ENCODE measurements around the gene SIRT2. TPM values are rescaled to one million over a fixed set of nuclear protein-coding genes. Genes with fewer than 3 reads are reported as not detected.
A peak's percentile ranks its signal among the peaks of the same experiment; 100 is the strongest.

SIRT2 gene
- total and polyA plus RNA-seq, 2 of the 13 experiments (the other 11 are each of a cell fraction or from before 2014, with no cell fraction given), result 22.3 to 26.1 TPM

DNA sequence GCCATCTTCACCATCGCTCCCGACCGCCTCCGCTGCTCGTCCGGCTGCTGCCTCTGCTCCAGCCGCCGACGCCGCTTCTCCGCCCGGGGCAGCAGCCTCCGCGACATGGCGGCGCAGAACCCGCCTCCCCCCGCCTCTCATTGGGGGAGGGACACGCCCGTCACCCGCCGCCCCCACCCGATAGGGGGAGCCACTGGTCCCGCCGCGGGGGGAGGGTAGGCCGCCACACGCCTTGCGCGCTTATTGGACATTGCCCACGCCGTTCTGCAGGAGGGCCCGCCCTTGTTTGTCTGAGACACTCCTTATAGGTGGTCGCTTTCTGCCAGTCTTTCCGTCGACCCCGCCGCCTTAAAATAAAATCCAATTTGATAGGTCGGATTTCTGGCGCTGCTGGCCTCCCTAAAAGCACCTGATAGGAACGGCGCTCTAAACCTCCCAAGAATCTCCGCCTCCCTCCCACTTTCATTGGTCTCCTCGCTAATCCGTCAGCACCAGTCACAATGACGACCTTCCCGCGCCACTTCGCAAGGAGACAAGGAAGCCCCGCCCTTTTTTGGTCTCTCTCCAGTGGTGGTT is 49.5 kb downstream of the SIRT2 start, which contains the start of gene HNRNPL (continued):
- TF ChIP-seq MYNN (CRISPR knock-in tag; IDR thresholded peaks at IDR 0.05; ENCODE audit: low read depth), result no peak
- TF ChIP-seq GABPB1 (CRISPR knock-in tag; IDR thresholded peaks at IDR 0.05), result peak; percentile 82
- TF ChIP-seq TARDBP (CRISPR knock-in tag; IDR thresholded peaks at IDR 0.05), result no peak; the same call in 1 of the 2 replicates
- TF ChIP-seq, protein P1, sequence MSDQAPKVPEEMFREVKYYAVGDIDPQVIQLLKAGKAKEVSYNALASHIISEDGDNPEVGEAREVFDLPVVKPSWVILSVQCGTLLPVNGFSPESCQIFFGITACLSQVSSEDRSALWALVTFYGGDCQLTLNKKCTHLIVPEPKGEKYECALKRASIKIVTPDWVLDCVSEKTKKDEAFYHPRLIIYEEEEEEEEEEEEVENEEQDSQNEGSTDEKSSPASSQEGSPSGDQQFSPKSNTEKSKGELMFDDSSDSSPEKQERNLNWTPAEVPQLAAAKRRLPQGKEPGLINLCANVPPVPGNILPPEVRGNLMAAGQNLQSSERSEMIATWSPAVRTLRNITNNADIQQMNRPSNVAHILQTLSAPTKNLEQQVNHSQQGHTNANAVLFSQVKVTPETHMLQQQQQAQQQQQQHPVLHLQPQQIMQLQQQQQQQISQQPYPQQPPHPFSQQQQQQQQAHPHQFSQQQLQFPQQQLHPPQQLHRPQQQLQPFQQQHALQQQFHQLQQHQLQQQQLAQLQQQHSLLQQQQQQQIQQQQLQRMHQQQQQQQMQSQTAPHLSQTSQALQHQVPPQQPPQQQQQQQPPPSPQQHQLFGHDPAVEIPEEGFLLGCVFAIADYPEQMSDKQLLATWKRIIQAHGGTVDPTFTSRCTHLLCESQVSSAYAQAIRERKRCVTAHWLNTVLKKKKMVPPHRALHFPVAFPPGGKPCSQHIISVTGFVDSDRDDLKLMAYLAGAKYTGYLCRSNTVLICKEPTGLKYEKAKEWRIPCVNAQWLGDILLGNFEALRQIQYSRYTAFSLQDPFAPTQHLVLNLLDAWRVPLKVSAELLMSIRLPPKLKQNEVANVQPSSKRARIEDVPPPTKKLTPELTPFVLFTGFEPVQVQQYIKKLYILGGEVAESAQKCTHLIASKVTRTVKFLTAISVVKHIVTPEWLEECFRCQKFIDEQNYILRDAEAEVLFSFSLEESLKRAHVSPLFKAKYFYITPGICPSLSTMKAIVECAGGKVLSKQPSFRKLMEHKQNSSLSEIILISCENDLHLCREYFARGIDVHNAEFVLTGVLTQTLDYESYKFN (CRISPR knock-in tag; conservative IDR thresholded peaks at IDR 0.05), result 0 out of 2 replicates have a peak, but pooled peaks have one; percentile 7
- no peak; the same call in 1 of the 2 replicates for TF ChIP-seq RFXAP (CRISPR knock-in tag; IDR thresholded peaks at IDR 0.05; ENCODE audit: borderline replicate concordance)
- TF ChIP-seq HOXD1 (CRISPR knock-in tag; IDR thresholded peaks at IDR 0.05), result 0 out of 2 replicates have a peak, but pooled peaks have one; percentile 59
- TF ChIP-seq PHF8 (CRISPR knock-in tag; IDR thresholded peaks at IDR 0.05), result peak; percentile 36
- 0 out of 4 replicates have a peak, but pooled peaks of 1 of the 2 experiments have one; percentile 20 for TF ChIP-seq KLF16 (CRISPR knock-in tag; IDR thresholded peaks at IDR 0.05)
- TF ChIP-seq, protein P2, sequence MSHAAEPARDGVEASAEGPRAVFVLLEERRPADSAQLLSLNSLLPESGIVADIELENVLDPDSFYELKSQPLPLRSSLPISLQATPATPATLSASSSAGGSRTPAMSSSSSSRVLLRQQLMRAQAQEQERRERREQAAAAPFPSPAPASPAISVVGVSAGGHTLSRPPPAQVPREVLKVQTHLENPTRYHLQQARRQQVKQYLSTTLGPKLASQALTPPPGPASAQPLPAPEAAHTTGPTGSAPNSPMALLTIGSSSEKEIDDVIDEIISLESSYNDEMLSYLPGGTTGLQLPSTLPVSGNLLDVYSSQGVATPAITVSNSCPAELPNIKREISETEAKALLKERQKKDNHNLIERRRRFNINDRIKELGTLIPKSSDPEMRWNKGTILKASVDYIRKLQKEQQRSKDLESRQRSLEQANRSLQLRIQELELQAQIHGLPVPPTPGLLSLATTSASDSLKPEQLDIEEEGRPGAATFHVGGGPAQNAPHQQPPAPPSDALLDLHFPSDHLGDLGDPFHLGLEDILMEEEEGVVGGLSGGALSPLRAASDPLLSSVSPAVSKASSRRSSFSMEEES (CRISPR knock-in tag; IDR thresholded peaks at IDR 0.05), result peak; percentile 30; the same call in 1 of the 2 replicates
- peak; percentile 59 for TF ChIP-seq SRSF1 (optimal IDR thresholded peaks at IDR 0.05; ENCODE audit: low read depth, low read length)
- TF ChIP-seq HDAC1 (CRISPR knock-in tag; IDR thresholded peaks at IDR 0.05), result peak; percentile 44; the same call in 1 of the 2 replicates
- TF ChIP-seq ZFX (CRISPR knock-in tag; IDR thresholded peaks at IDR 0.05; ENCODE audit: low read depth), result 0 out of 2 replicates have a peak, but pooled peaks have one; percentile 32
- TF ChIP-seq NCOR1 (IDR thresholded peaks at IDR 0.05; ENCODE audit: borderline replicate concordance, low read length), result 0 out of 2 replicates have a peak, but pooled peaks have one; percentile 57
- TF ChIP-seq DR1 (CRISPR knock-in tag; IDR thresholded peaks at IDR 0.05), result peak; percentile 55; the same call in 1 of the 2 replicates
- peak; percentile 90 for TF ChIP-seq PHF21A (CRISPR knock-in tag; IDR thresholded peaks at IDR 0.05)
- TF ChIP-seq, protein P3, sequence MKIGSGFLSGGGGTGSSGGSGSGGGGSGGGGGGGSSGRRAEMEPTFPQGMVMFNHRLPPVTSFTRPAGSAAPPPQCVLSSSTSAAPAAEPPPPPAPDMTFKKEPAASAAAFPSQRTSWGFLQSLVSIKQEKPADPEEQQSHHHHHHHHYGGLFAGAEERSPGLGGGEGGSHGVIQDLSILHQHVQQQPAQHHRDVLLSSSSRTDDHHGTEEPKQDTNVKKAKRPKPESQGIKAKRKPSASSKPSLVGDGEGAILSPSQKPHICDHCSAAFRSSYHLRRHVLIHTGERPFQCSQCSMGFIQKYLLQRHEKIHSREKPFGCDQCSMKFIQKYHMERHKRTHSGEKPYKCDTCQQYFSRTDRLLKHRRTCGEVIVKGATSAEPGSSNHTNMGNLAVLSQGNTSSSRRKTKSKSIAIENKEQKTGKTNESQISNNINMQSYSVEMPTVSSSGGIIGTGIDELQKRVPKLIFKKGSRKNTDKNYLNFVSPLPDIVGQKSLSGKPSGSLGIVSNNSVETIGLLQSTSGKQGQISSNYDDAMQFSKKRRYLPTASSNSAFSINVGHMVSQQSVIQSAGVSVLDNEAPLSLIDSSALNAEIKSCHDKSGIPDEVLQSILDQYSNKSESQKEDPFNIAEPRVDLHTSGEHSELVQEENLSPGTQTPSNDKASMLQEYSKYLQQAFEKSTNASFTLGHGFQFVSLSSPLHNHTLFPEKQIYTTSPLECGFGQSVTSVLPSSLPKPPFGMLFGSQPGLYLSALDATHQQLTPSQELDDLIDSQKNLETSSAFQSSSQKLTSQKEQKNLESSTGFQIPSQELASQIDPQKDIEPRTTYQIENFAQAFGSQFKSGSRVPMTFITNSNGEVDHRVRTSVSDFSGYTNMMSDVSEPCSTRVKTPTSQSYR (CRISPR knock-in tag; IDR thresholded peaks at IDR 0.05; ENCODE audit: borderline replicate concordance), result peak; percentile 96
- no peak for TF ChIP-seq ZNF557 (CRISPR knock-in tag; IDR thresholded peaks at IDR 0.05)
- peak; percentile 3 for TF ChIP-seq SP1 (IDR thresholded peaks at IDR 0.05)
- peak; percentile 96 for TF ChIP-seq SP1 (CRISPR knock-in tag; IDR thresholded peaks at IDR 0.05)
- peak; percentile 63; the same call in 1 of the 2 replicates for TF ChIP-seq ZMYM4 (CRISPR knock-in tag; IDR thresholded peaks at IDR 0.05)
- TF ChIP-seq, protein P4, sequence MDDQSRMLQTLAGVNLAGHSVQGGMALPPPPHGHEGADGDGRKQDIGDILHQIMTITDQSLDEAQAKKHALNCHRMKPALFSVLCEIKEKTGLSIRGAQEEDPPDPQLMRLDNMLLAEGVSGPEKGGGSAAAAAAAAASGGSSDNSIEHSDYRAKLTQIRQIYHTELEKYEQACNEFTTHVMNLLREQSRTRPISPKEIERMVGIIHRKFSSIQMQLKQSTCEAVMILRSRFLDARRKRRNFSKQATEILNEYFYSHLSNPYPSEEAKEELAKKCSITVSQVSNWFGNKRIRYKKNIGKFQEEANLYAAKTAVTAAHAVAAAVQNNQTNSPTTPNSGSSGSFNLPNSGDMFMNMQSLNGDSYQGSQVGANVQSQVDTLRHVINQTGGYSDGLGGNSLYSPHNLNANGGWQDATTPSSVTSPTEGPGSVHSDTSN (CRISPR knock-in tag; IDR thresholded peaks at IDR 0.05; ENCODE audit: borderline replicate concordance), result peak; percentile 96; the same call in 1 of the 2 replicates

All from HepG2 (cell line).